ENCODE data around the gene USP3. TPM values are rescaled to one million over a fixed set of nuclear protein-coding genes. Genes with fewer than 3 reads are reported as not detected.
A peak's percentile ranks its signal among the peaks of the same experiment; 100 is the strongest.

Gene USP3
- total and polyA plus RNA-seq, 2 of the 4 experiments (the other 2 are of a cell fraction): 17.3 to 52.3 TPM

- no peaks in the 10 kb centered on the region for H3K36me3 ChIP-seq (ENCODE audit: control insufficient read depth, insufficient read depth, low read length)
- ChIA-PET POLR2A (ENCODE audit: unreplicated experiment) (no interaction called here), CTCF (no interaction called here)
- H4K5ac ChIP-seq (ENCODE audit: low read depth, low read length): no peak overlapping the region
- H3K9me1 ChIP-seq (ENCODE audit: insufficient read depth, low read length): peaks cover 27% of the 10 kb centered on the region
- H2AK5ac ChIP-seq (ENCODE audit: low read depth, low read length): peak overlapping the region; percentile 99
- peak; percentile 53 for DNase-seq
- peak overlapping the region; percentile 77; the same call in 1 of the 2 replicates for H3K14ac ChIP-seq (replicated peaks; ENCODE audit: low read depth, low read length)
- no peak overlapping the region for H2AK9ac ChIP-seq (replicated peaks; ENCODE audit: low read depth, low read length, poor library complexity)
- in situ Hi-C loops (cut with MboI; ENCODE audit: low sequenced_read_pairs): no loop called here
- H3K18ac ChIP-seq (ENCODE audit: low read depth, low read length): peak overlapping the region; percentile 90; the same call in 1 of the 2 replicates
- H3K27ac ChIP-seq (ENCODE audit: insufficient read depth, low read length): no peak overlapping the region
- TF ChIP-seq CEBPB (IDR thresholded peaks at IDR 0.05; ENCODE audit: low read depth, low read length) (peak; percentile 29; the same call in 1 of the 2 replicates), SMC3 (IDR thresholded peaks at IDR 0.05; ENCODE audit: low read depth, low read length) (no peak), MXI1 (IDR thresholded peaks at IDR 0.05; ENCODE audit: borderline replicate concordance, low read depth, low read length) (no peak), CHD1 (IDR thresholded peaks at IDR 0.05; ENCODE audit: low read depth, low read length) (no peak), MAZ (IDR thresholded peaks at IDR 0.05; ENCODE audit: borderline replicate concordance, low read depth, low read length) (no peak), FOS (IDR thresholded peaks at IDR 0.05; ENCODE audit: low read depth, low read length) (peak; percentile 72)
- ATAC-seq (ENCODE audit: low read depth): no peak
- no peak overlapping the region for H3K4me2 ChIP-seq (ENCODE audit: low read depth, low read length)
- H3K79me1 ChIP-seq (ENCODE audit: low read depth in 1 of 2, low read length in 2 of 2): peaks cover 0 to 5% of the 10 kb centered on the region in 2 experiments; a peak in 1 of 4 replicates
- H3K9ac ChIP-seq (ENCODE audit: low read depth, low read length): no peak overlapping the region
- H3K4me1 ChIP-seq (ENCODE audit: control insufficient read depth, insufficient read depth, low read length): peaks cover 26% of the 10 kb centered on the region
- H4K91ac ChIP-seq (ENCODE audit: insufficient read depth, low read depth, low read length): no peak overlapping the region
- no peaks in the 10 kb centered on the region for H4K20me1 ChIP-seq (ENCODE audit: insufficient read depth, low read length)
- no peak overlapping the region; a peak in 1 of 4 replicates for H4K8ac ChIP-seq (ENCODE audit: low read depth in 2 of 2, low read length in 2 of 2)
- no peaks in the 10 kb centered on the region for H3K27me3 ChIP-seq (ENCODE audit: control insufficient read depth, insufficient read depth, low read length)
- peak overlapping the region; percentile 97; the same call in 1 of the 2 replicates for H2BK20ac ChIP-seq (ENCODE audit: low read depth, low read length)
- peak overlapping the region; percentile 77; the same call in 1 of the 3 replicates for H2BK15ac ChIP-seq (ENCODE audit: low read depth, low read length)
- no peak overlapping the region for H3K4me3 ChIP-seq (ENCODE audit: insufficient read depth, low read depth, low read length)
- H3K9me3 ChIP-seq (ENCODE audit: control insufficient read depth, insufficient read depth, low read length): no peaks in the 10 kb centered on the region
- no peak overlapping the region for H2AFZ ChIP-seq (replicated peaks; ENCODE audit: low read length, poor library complexity)
- dilution Hi-C loops (cut with HindIII; ENCODE audit: low sequenced_read_pairs, unreplicated experiment): no loop called here
- WGBS, 2 experiments (ENCODE audit: extremely low coverage in 2 of 2, insufficient read length in 1 of 2): no CpG with 5 or more reads among the region's 3 CpGs
- H2BK120ac ChIP-seq (ENCODE audit: low read depth, low read length): peak overlapping the region; percentile 78
- intact Hi-C loops (cut with micrococcal nuclease): no loop called here
- no peak overlapping the region for H2BK5ac ChIP-seq (ENCODE audit: low read depth, low read length, poor library complexity, severe bottlenecking)
- peak overlapping the region; percentile 80 for H3K4ac ChIP-seq (ENCODE audit: low read depth, low read length)
- no peak overlapping the region for H3K56ac ChIP-seq (ENCODE audit: extremely low read depth, insufficient read depth, low read length)
- no TSS peak for BruUV-seq (replicated peaks)
- peak overlapping the region; percentile 40; the same call in 1 of the 2 replicates for H3K23ac ChIP-seq (ENCODE audit: low read depth, low read length)
Measured at GRCh38 chr15:63481105-63481810, 23.1 kb upstream of the USP3 start.
